ENCODE results near the gene INSM1.

- TF ChIP-seq REST (IDR thresholded peaks at IDR 0.05; ENCODE audit: low read depth) (no peak), EGR1 (IDR thresholded peaks at IDR 0.05) (no peak)
Measured at GRCh38 chr20:20362774-20363433, 5.0 kb upstream of the INSM1 start.

Measured in Ishikawa (cell line).